Measurements from ENCODE around the gene SORBS2. TPM values are rescaled to one million over a fixed set of nuclear protein-coding genes. Genes with fewer than 3 reads are reported as not detected.
A peak's percentile ranks its signal among the peaks of the same experiment; 100 is the strongest.

The SORBS2 gene
- total RNA-seq, 4 donors from 2014 or later, result 92.7 to 234 (median 122) TPM

DNA sequence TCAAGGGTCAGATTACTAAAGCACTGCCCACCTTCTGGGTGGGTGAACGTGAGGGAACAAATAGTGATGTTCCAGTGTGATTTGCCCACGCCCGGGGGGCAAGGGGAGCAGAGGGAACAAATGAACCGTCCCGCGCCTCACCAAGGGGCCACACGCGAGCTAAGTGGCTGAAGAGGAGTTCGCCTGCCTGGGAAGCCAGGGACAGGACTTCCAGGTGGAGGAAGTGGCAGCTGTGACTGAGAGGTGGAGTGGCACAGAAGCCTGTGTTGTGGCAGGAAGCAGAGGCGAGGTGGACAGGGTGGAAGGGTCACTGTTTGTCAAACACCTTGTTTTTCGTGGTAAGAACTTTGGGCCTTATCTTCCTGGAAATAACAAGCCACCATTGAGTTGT is 9.0 kb upstream of the SORBS2 start:
- in situ Hi-C loops (cut with MboI; ENCODE audit: low pct_ligation_motif_present in 1 of 4, low pct_unique_long_range_greater_than_20kb in 1 of 4, low sequenced_read_pairs in 3 of 4), result no loop called here
- DNase-seq, result no peak
- Histone ChIP-seq H3K27me3 (no peaks in the 10 kb centered on the region), H3K4me3 (no peak overlapping the region), H3K4me1 (peaks cover 0 to 10% (median 8%) of the 10 kb centered on the region in 4 donors), H3K36me3 (no peaks in the 10 kb centered on the region), H3K9me3 (no peaks in the 10 kb centered on the region), H3K27ac (no peak overlapping the region)
- intact Hi-C loops (cut with DNase I; ENCODE audit: low total_unique reads), result no loop called here
- WGBS, 2 donors (ENCODE audit: low coverage in 1 of 2), result 90 to 95% methylated on average over 4 to 11 of the region's 11 CpGs
- TF ChIP-seq POLR2A (IDR thresholded peaks at IDR 0.05), result no peak
- no peak for TF ChIP-seq EP300 (IDR thresholded peaks at IDR 0.05; ENCODE audit: low read depth)
- TF ChIP-seq CTCF (IDR thresholded peaks at IDR 0.05), result no peak
- no peak for TF ChIP-seq POLR2AphosphoS5 (IDR thresholded peaks at IDR 0.05)

DNA sequence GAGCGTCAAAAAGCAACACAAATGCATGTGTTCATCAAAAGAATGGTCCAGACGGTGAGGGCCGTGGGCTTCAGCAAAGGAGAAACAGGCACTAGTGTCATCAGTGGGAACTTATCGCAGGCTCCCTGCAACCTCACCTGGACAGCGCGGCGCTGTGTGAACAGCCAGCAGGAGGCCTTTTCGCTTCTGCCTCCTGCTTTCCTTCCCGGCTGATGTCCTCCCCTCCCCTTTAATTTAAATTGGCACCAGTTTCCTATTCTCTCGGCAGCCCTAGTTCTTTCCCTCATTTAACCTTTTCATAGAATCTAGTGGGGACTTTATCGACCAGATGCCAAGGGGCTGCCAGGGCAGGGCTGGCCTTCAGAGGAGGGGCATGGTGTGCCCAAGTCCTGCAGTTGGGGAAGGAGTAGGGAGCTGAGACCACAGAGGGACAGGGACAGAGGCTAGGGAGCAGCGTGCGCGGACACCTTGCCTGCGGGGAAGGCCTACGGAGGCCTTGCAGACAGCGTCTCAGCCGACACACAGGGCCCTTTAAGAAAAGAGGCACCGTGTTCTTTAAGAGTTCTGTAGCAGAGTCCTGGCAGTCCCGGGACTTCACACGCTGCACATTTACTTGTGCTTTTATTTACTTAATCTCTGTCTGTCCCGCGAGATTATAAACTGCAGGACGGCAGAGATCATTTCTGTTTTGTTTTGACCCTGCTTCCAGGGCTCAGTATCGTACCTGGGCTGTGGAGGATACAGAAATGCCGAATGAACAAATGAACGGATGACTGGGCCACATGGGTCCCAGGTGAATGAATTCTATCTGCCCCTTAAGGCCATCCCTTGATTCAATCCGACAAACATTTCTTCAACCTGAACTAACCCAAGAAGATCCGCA is 8.4 kb upstream of the SORBS2 start:
- intact Hi-C loops (cut with DNase I; ENCODE audit: low total_unique reads), result no loop called here
- WGBS, 2 donors (ENCODE audit: low coverage in 1 of 2), result 77 to 79% methylated on average over 5 to 29 of the region's 29 CpGs
- in situ Hi-C loops (cut with MboI; ENCODE audit: low pct_ligation_motif_present in 1 of 4, low pct_unique_long_range_greater_than_20kb in 1 of 4, low sequenced_read_pairs in 3 of 4), result no loop called here
- peaks cover 0 to 10% (median 8%) of the 10 kb centered on the region in 4 donors for H3K4me1 ChIP-seq
- no peak overlapping the region for H3K27ac ChIP-seq
- no peak overlapping the region for H3K4me3 ChIP-seq
- no peak for DNase-seq
- no peaks in the 10 kb centered on the region for H3K27me3 ChIP-seq
- TF ChIP-seq EP300 (IDR thresholded peaks at IDR 0.05; ENCODE audit: low read depth) (no peak), POLR2AphosphoS5 (IDR thresholded peaks at IDR 0.05) (no peak), POLR2A (IDR thresholded peaks at IDR 0.05) (no peak), CTCF (IDR thresholded peaks at IDR 0.05) (no peak)
- H3K36me3 ChIP-seq, result no peaks in the 10 kb centered on the region
- H3K9me3 ChIP-seq, result no peaks in the 10 kb centered on the region

DNA sequence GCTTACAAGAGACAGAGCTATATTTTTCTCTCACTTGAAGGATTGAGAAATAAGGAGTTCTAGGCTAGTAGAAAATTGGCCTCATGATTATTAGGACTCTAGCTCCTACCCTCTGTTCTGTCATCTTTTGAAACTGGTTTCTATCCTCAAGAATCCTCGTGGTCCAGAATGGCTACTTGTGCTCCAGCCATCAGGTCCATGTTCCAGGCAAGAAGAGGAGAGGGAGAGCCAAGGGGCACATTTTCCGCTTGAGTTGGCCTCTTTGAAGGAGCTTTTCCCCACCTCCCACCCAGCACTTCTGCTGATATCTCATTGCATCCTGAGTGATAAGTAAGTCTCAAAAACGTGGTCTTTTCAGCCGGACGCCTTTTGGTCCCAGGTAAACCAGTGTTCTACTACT is 7.2 kb upstream of the SORBS2 start:
- no peak for DNase-seq
- Histone ChIP-seq H3K36me3 (no peaks in the 10 kb centered on the region), H3K27ac (no peak overlapping the region), H3K27me3 (no peaks in the 10 kb centered on the region), H3K9me3 (no peaks in the 10 kb centered on the region), H3K4me3 (no peak overlapping the region), H3K4me1 (peaks cover 0 to 10% (median 8%) of the 10 kb centered on the region in 4 donors)
- 80 to 90% methylated on average over 1 to 5 of the region's 5 CpGs for WGBS, 2 donors (ENCODE audit: low coverage in 1 of 2)
- in situ Hi-C loops (cut with MboI; ENCODE audit: low pct_ligation_motif_present in 1 of 4, low pct_unique_long_range_greater_than_20kb in 1 of 4, low sequenced_read_pairs in 3 of 4), result no loop called here
- no peak for TF ChIP-seq CTCF (IDR thresholded peaks at IDR 0.05)
- TF ChIP-seq POLR2A (IDR thresholded peaks at IDR 0.05), result no peak
- no peak for TF ChIP-seq POLR2AphosphoS5 (IDR thresholded peaks at IDR 0.05)
- intact Hi-C loops (cut with DNase I; ENCODE audit: low total_unique reads), result no loop called here

DNA sequence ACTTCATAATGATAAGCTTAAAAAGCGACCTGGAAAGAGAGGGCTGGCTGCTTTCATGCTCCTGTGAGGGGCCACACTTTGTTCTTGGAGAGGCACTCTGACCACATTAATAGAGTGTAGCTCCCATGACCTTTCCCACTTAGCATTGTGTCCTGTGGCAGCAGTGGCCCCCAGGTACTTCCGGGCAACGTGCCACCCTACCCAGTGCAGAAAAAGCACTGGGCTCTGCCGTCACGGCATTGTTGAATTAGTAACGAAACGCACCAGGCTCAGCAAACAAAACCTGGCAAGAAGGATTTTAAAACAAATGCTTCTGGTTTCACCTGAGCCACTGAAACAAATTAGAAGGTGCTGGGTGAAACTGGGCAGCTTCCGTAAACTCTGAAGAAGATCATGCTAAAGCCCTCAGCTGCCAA is 5.4 kb upstream of the SORBS2 start:
- H3K4me3 ChIP-seq, result no peak overlapping the region
- no peaks in the 10 kb centered on the region for H3K9me3 ChIP-seq
- peaks cover 0 to 13% (median 8%) of the 10 kb centered on the region in 4 donors for H3K4me1 ChIP-seq
- H3K27ac ChIP-seq, result peak overlapping the region in 2 of 4 donors; percentile 15 to 41
- 20 to 43% methylated on average over 1 to 8 of the region's 8 CpGs for WGBS, 2 donors (ENCODE audit: low coverage in 1 of 2)
- TF ChIP-seq POLR2A (IDR thresholded peaks at IDR 0.05), result no peak
- H3K27me3 ChIP-seq, result no peaks in the 10 kb centered on the region
- in situ Hi-C loops (cut with MboI; ENCODE audit: low pct_ligation_motif_present in 1 of 4, low pct_unique_long_range_greater_than_20kb in 1 of 4, low sequenced_read_pairs in 3 of 4), result no loop called here
- peak; percentile 61 for DNase-seq
- intact Hi-C loops (cut with DNase I; ENCODE audit: low total_unique reads), result no loop called here
- no peaks in the 10 kb centered on the region for H3K36me3 ChIP-seq

Data from transverse colon (tissue), 4 donors.